Fibroblast of skin of left quadriceps (primary cell): ENCODE data around the gene SERPINB8.
"Not testable (repeated sequence)": the region's sequence is repeated elsewhere in the genome, so short reads cannot be mapped to it uniquely, and the experiment has no call there.

Source experiments
- DNase-seq, 2 experiments: peaks; one replicate each; pipeline ENCODE4 v3.0.0-alpha.2; 2013; ENCODE audit warnings: low read depth in 2 of 2

The SERPINB8 gene, protein sequence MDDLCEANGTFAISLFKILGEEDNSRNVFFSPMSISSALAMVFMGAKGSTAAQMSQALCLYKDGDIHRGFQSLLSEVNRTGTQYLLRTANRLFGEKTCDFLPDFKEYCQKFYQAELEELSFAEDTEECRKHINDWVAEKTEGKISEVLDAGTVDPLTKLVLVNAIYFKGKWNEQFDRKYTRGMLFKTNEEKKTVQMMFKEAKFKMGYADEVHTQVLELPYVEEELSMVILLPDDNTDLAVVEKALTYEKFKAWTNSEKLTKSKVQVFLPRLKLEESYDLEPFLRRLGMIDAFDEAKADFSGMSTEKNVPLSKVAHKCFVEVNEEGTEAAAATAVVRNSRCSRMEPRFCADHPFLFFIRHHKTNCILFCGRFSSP

DNA sequence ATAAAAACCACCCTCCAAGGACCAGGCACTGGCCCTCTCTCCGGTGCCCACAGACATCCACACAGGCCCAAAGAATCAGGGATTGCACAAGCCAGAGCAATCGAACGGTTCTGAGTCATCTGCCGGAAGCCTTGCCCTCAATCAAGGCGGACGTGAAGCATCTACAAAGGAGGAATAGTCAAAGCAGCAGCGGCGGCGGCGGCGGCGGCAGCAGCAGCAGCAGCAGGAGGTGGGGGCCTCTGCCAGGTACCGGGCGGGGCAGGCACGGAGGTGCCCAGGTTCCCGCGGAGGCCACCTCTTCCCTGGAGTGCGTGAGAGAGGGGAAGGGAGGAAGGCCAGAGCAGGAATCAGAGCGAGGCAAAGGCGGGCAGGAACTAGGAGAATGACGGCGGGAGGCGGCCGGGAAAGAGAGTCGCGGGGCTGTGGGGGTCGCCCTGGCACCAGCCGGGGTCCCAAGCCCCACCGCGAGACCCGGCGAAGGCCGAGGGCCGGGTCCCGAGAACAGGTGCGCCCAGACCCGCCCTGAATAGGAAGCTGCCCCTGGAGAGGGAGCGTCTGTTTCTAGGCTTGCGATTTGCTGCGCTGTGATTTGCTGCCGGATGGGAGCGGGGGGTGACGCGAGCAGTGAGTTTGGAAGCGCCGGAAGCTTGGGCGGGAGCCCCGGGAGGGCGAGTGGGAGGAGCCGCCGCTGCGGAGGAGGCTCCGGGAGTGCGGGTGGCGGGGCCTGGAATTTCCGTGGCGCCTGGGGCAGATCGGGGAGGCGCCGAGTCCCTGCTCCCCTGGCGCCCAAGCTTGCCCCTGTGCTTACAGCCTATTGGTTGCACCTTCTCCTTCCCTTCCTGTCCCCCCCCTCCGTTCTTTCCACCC is at the start of gene SERPINB8:
Gene SERPINB8, plus strand, starts transcription at position 140 of the 867 bp plus-strand sequence. CDS start 8,228 bp downstream, outside the sequence.
- DNase-seq, result peak; percentile 85 to 88

GRCh38 chr18:63922049-63922448 is 47.8 kb upstream of the SERPINB8 start:
- DNase-seq, result no peak

DNA sequence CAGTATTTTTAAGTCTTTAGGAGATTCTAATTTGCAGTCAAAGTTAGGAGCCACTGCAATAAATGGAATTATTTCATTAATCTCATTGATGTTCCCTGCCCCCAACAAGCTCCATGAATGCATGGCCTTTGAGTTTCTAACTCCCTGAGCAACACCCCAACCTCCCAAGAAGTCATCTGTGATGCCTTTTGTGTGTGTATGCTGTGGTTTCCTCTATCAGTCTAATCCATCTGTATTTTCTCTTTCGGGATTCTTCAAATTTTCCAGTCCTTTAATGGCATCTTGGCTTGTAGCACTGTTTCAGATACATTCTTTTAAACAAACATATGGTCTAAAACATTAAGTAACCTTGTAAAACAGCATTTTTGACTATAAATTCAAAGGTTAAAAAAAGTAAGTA is 45.3 kb upstream of the SERPINB8 start:
- DNase-seq, result peak; percentile 75 to 77

DNA sequence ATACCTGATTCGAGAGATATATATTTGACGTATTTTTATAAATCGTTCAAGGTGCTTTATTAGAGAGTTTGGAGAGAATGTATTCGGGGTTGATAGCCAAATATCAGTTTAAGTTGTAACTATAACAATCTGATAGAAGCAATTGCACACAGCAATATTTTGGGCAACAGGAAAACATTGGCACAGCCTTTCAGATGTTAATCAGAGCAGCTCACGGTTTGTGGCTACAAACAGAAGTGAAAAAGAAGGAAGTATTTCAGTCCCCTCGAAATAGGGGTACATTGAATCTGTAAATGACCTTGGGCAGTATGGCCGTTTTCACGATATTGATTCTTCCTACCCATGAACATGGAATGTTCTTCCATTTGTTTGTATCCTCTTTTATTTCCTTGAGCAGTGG is 41.5 kb upstream of the SERPINB8 start:
- no peak for DNase-seq

DNA sequence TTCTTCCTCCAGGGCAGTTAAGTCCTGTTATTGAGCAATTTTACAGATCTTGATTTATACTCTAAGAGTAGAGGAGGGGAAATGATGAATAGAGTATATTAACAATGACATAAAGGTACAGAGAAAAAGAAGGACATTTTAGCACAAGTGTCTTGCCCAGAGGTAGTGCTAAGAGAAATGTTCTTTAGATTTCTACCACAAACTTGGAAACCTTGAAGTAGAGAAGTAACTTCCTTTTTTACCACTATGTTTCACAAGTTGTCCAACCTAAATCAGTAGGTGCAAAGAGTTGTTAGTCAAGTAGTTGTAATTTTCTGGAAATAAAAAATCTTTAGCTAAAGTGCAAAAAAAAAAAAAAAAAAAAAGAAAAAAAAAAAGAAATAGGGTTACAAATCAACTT is 40.5 kb upstream of the SERPINB8 start:
- DNase-seq, result not testable (repeated sequence)

DNA sequence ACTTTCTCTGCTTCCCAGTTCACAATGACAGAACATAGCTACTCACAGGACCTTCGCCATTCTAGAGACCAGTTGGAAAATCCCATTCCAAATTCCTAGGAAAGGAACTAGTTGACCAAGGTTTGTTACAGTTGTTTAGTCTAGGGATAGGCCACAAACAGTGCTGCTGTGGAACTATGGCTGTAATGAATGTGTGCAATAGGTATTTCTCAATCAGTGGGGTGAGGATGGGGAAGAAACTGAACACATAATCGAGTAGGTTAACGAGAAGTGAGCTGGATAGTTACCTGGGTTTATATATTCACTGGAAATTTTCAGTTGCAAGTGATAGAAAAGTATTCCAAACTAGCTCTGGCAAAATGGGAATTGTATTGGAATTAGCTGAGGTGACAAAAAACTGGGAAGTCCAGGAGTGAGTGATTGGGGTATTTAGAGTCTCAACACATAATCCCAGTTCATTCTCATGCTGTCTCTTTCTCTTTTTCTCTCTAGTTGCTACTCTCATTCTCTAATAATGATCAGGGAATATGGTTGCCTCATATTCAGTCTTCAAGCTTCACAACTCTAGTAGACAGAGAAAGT is 39.0 kb upstream of the SERPINB8 start:
- no peak for DNase-seq

GRCh38 chr18:63936156-63936931 is 33.5 kb upstream of the SERPINB8 start:
- peak; percentile 35 to 40 for DNase-seq

- no peak for DNase-seq
These were observed 32.9 kb upstream of the SERPINB8 start for GRCh38 chr18:63936932-63937393.

GRCh38 chr18:63940008-63940407 is 29.9 kb upstream of the SERPINB8 start:
- DNase-seq, result no peak

DNA sequence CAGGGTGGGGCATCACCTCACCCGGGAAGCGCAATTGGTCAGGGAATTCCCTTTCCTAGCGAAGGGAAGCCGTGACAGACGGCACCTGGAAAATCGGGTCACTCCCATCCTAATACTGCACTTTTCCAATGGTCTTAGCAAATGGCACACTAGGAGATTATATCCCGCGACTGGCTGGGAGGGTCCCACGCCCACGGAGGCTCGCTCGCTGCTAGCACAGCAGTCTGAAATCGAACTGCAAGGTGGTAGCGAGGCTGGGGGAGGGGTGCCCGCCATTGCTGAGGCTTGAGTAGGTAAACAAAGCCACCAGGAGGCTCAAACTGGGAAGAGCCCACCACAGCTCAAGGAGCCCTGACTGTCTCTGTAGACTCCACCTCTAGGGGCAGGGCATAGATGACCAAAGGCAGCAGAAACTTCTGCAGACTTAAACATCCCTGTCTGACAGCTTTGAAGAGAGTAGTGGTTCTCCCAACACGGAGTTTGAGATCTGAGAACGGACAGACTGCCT is 29.3 kb upstream of the SERPINB8 start:
- DNase-seq, result not testable (repeated sequence)

- DNase-seq, result no peak
These were observed 22.7 kb upstream of the SERPINB8 start for GRCh38 chr18:63947051-63947790.

DNA sequence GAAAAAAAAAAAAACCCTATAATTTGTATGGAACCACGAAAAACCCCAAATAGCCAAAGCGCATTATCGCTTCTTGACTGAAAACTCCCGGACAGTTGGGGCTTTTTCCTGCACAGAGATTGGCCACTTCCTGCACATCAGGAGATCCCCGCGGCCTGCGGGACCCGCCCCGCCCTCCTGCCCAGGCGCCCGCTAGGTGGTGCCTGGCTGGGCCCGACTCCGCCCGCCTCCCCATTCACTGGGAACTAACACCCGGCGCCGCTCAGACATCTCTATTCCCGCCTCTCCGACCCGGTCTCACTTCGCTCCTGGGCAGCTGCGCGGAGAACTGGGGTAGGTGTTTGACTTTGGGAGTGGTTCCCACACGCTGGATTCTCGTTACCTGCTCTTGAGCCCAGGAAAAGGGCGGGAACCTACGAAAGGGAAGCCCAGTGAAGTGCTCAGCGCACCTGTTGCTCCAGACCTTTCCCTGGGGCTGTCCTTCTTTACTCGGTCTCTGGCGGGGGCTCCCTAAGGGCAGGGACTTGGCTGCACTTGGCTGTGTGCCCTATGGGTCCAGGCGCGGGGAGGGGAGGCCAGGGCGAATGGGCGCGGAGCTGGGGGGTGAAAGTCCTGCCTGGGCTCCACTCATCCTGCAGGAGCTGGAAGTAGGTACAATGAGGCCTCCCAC is 20.7 kb upstream of the SERPINB8 start, which contains the start of gene HMSD:
Gene HMSD, plus strand, starts transcription at position 234 of the 670 bp plus-strand sequence. CDS start 4,155 bp downstream, outside the sequence.
- DNase-seq, result no peak

DNA sequence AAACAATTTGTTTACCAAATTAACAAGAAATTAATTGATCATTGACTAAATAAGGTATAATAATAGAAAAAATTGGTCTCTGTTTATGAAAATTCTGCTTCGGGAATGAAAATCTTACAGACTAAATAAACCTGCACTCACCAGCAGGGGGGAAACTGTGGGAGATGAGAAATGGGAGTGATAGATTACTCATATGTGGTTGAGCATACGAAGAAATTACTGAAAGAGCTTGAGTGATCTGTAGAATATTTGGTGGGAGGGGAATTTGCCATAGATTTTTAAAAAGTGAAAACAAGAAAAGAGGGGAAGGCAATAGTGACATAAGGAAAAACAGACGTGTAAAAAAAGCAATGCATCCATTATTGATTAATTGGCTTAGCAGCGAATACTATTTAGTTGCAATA is 18.6 kb upstream of the SERPINB8 start:
- DNase-seq, result peak in 1 of 2 experiments; percentile 31

DNA sequence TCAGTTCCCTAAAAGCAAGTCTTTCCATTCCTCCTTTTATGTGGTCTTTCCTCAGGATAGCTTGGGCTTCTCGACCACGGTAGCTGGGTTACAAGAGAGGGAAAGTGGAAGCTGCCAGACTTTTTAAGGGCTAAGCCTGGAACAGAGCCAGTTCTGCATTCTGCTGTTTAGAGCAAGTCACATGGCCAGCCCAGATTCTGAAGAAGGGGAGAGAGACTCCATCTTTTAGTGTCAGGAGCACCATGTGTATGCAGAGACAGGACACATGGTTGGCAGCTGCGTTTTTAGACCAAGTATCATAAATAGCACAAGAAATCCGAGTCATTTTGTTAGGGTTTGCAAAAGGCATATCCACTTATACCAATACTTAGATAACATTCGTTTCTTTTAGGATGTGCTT is 16.1 kb upstream of the SERPINB8 start:
- DNase-seq, result peak; percentile 39 to 46

DNA sequence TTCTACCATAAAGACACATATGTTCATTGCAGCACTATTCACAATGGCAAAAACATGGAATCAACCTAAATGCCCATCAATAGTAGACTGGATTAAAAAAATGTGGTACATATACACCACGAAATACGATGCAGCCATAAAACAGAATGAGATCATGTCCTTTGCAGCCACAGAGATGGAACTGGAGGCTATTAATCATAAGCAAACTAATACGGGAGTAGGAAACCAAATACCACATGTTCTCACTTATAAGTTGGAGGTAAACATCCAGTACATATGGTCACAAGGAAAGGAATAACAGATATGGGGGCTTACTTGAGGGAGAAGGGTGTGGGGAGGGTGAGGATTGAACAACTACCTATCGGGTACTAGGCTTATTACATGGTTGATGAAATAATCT is 13.1 kb upstream of the SERPINB8 start:
- peak; percentile 78 to 80 for DNase-seq

- no peak for DNase-seq
These were observed 9.0 kb upstream of the SERPINB8 start for GRCh38 chr18:63960891-63961290.

GRCh38 chr18:63961435-63961980 is 8.4 kb upstream of the SERPINB8 start:
- no peak for DNase-seq

GRCh38 chr18:63962137-63962536 is 7.7 kb upstream of the SERPINB8 start:
- DNase-seq, result no peak

DNA sequence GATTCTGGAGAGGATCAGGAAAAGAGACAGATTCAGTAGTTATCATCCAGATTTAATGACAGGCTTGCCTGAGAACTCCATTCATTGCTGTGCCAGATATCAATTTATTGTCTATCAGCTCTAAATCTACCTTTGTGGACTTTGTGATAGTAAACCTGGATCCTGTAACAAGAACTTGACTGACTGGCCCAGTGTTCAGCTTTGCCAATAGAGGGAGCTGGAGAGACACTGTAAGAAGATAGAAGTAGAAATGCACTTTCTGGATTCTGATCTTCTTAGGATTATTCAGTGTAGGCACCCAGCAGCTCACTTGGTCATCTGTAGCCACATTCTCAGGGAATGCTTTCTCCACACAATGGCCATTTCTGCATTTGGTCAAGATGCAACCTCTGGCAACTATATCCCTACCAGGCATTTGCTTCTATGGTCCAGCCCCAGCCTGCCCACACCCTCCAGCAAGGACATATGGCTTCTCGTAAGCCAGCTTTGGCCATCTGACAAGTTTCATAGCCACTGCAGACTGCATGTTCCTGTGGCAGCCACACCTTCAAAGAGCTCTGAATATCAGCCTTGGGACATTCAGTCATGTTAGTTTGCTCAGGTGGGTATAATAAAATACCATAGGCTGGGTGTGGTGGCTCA is 6.1 kb upstream of the SERPINB8 start:
- peak in 1 of 2 experiments; percentile 21 for DNase-seq
